Middle frontal gyrus (tissue), 1 donor: ENCODE results near the gene PVRIG.
"Not testable (repeated sequence)": the region's sequence is repeated elsewhere in the genome, so short reads cannot be mapped to it uniquely, and the experiment has no call there.

ENCODE experiments used
- DNase-seq: peaks from one replicate; pipeline ENCODE4 v3.0.0-alpha.2; 2015; ENCODE audit warnings: low spot score; ENCODE audit errors: extremely low spot score

The PVRIG gene

DNA sequence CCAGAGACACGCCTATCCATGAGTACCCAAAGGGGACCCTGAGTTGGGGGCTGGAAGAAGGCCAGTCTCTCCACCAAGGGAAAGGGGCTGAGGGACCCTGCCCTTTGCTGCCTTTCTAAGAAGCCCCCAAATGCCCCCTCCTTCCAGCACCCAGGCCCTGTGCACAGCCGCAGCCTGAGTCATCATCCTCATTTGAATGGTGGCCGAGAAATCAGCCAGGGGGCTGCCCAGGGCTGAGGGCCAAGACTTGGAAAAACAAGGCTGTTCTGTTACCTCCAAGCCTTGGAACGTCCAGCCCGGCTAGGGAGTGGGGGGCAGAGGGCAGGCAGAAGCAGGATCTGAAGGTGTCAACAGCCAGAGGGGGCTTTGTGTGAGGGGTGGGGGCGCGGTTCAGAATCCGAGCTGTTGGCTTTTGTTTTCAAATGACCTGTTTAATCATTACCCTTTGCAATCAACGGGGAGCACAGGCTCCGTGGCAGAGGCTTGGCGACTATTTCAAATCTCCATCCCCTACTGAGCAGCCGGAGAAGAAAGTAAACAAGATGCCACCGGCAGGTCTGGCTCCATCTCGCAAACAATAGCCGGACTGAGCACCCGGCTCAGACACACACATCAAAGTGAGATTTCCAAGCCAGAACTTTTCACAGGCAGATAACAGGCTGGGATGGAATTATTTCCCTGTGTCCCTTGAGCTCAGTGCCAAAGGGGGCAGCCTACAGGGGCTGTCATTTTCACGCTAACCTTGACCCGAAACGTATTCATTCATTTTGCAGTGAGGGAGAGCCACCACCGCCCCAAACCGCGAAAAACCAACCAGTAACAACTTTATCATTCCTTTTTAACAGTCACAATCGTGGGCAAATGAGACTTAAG is 50.5 kb downstream of the PVRIG start:
- not testable (repeated sequence) for DNase-seq
